Sigmoid colon (tissue), 4 donors: ENCODE results near the gene SPRY1.

Experiments used
- CTCF ChIP-seq, 4 experiments: fragments of 450-650 bp in 3 of 4; fragments of 200-600 bp in 1 of 4; IDR thresholded peaks; one replicate each; pipeline ENCODE4 v1.5.1; 2016 to 2019; ENCODE audit warnings: antibody characterized with exemption in 4 of 4, mild to moderate bottlenecking in 3 of 4, moderate library complexity in 2 of 4
- POLR2A ChIP-seq, 2 donors: fragments of 450-650 bp; IDR thresholded peaks; one replicate each; pipeline ENCODE4 v1.6.1; 2016; ENCODE audit warnings: antibody characterized with exemption in 2 of 2, mild to moderate bottlenecking in 2 of 2, moderate library complexity in 2 of 2
- POLR2AphosphoS5 ChIP-seq, 4 donors: sonication (generic); formaldehyde crosslinking; IDR thresholded peaks; one replicate each; pipeline ENCODE4 v1.6.1; 2017; ENCODE audit warnings: antibody characterized with exemption in 4 of 4

GRCh38 chr4:123381996-123382395 lies 14.6 kb upstream of the SPRY1 start:
- TF ChIP-seq POLR2AphosphoS5 (IDR thresholded peaks at IDR 0.05) (no peak), POLR2A (IDR thresholded peaks at IDR 0.05) (no peak), CTCF (IDR thresholded peaks at IDR 0.05) (no peak)
